A673 (cell line): Measurements from ENCODE around the gene TSC22D3. TPM values are rescaled to one million over a fixed set of nuclear protein-coding genes. Genes with fewer than 3 reads are reported as not detected.

Source experiments
- BruUV-seq: library from RNA; stranded (reverse); fragments of 400-500 nt; replicated peaks from 2 replicates; lab custom pipeline; 2021; lab: Mats Ljungman, UMichigan
- CTCF ChIA-PET: fragments of 300-600 bp; sonication (Branson Sonifier 250); formaldehyde crosslinking; loops from one replicate; lab custom pipeline; 2022; ENCODE audit warnings: antibody characterized with exemption; lab: Charles Lee
- POLR2A ChIA-PET: fragments of 300-600 bp; sonication (Branson Sonifier 250); formaldehyde crosslinking; loops from one replicate; lab custom pipeline; 2022; ENCODE audit warnings: antibody characterized with exemption; ENCODE audit not compliant: low non-redundant PET; lab: Charles Lee
- DNase-seq: peaks from one replicate; pipeline ENCODE4 v3.0.0-alpha.2; 2015; ENCODE audit warnings: low spot score
- H3K27ac ChIP-seq: fragments of 200-600 bp; sonication (generic); 2 replicates; pipeline ENCODE4 v1.5.1; 2016; ENCODE audit warnings: mixed run types, low read depth, mild to moderate bottlenecking, mixed read lengths, antibody characterized with exemption, low read length; ENCODE audit not compliant: poor library complexity, severe bottlenecking
- H3K27me3 ChIP-seq: fragments of 200-600 bp; sonication (generic); replicated peaks from 2 replicates; pipeline ENCODE4 v1.6.1; 2017; ENCODE audit warnings: mixed run types, low read depth, mild to moderate bottlenecking, mixed read lengths, antibody characterized with exemption, low read length; ENCODE audit not compliant: insufficient read depth, poor library complexity
- H3K36me3 ChIP-seq: fragments of 200-600 bp; sonication (generic); 2 replicates; pipeline ENCODE4 v1.6.1; 2016; ENCODE audit warnings: mixed run types, mild to moderate bottlenecking, mixed read lengths, antibody characterized with exemption, low read length; ENCODE audit not compliant: insufficient read depth, poor library complexity, severe bottlenecking
- H3K4me1 ChIP-seq: fragments of 200-600 bp; sonication (generic); 2 replicates; pipeline ENCODE4 v1.6.1; 2017; ENCODE audit warnings: mixed run types, mild to moderate bottlenecking, mixed read lengths, antibody characterized with exemption, low read length; ENCODE audit not compliant: insufficient read depth, poor library complexity, severe bottlenecking
- H3K4me3 ChIP-seq: fragments of 200-600 bp; sonication (generic); 2 replicates; pipeline ENCODE4 v1.5.1; 2016; ENCODE audit warnings: low read depth, mixed run types, mild to moderate bottlenecking, mixed read lengths, low read length; ENCODE audit not compliant: poor library complexity, severe bottlenecking
- H3K9me3 ChIP-seq: fragments of 200-600 bp; sonication (generic); 2 replicates; pipeline ENCODE4 v1.6.1; 2016; ENCODE audit warnings: mixed run types, low read depth, mild to moderate bottlenecking, mixed read lengths, antibody characterized with exemption, low read length; ENCODE audit not compliant: poor library complexity, severe bottlenecking
- CTCF ChIP-seq: fragments of 300-800, 200-600 bp; sonication (generic); conservative IDR thresholded peaks from 2 replicates; pipeline ENCODE4 v1.5.1; 2017; ENCODE audit warnings: low read depth, mild to moderate bottlenecking, antibody characterized with exemption, low read length, moderate library complexity, mixed read lengths
- EZH2 ChIP-seq: fragments of 200-600 bp; sonication (generic); IDR thresholded peaks from 2 replicates; pipeline ENCODE4 v1.6.1; 2017; ENCODE audit warnings: borderline replicate concordance, low read depth, mild to moderate bottlenecking, mixed read lengths, antibody characterized with exemption, low read length; ENCODE audit not compliant: poor library complexity, severe bottlenecking
- intact Hi-C: fragments of 100-400 bp; cut with micrococcal nuclease; formaldehyde crosslinking; loops from one replicate; pipeline ENCODE4 v1.10.0; 2022; ENCODE audit not compliant: unreplicated experiment
- total RNA-seq: library from RNA; stranded (reverse); gene quantifications from 2 replicates; pipeline ENCODE4 v1.2.3, GENCODE V29; 2021

TSC22D3 gene
- total RNA-seq, 1 experiment from 2014 or later: 10.6 TPM

- no peak for TF ChIP-seq EZH2
- TF ChIP-seq CTCF: no peak
- intact Hi-C loops: no loop called here
- BruUV-seq: no TSS peak
These were observed 62.4 kb downstream of the TSC22D3 start for GRCh38 chrX:107713203-107713542.

GRCh38 chrX:107712231-107713202 lies 63.1 kb downstream of the TSC22D3 start:
- no peak overlapping the region for H3K27ac ChIP-seq
- TF ChIP-seq EZH2 (no peak), CTCF (no peak)
- no peaks in the 10 kb centered on the region for H3K9me3 ChIP-seq
- no peak overlapping the region for H3K4me3 ChIP-seq
- H3K27me3 ChIP-seq: no peaks in the 10 kb centered on the region
- H3K4me1 ChIP-seq: peaks cover 4% of the 10 kb centered on the region
- ChIA-PET POLR2A (no interaction called here), CTCF (interaction anchor here (0.5 kb wide), 1 partner anchor 360 kb away, joined by 3 read pairs; no protein-coding TSS in a partner anchor)
- no TSS peak for BruUV-seq
- intact Hi-C loops: no loop called here
- H3K36me3 ChIP-seq: no peaks in the 10 kb centered on the region
- DNase-seq: no peak

More at GRCh38 chrX:107713203-107713542, 62.4 kb downstream of the TSC22D3 start:
- ChIA-PET POLR2A (no interaction called here), CTCF (no interaction called here)
- no peak overlapping the region for H3K4me3 ChIP-seq
- no peak overlapping the region for H3K27ac ChIP-seq
- peaks cover 4% of the 10 kb centered on the region for H3K4me1 ChIP-seq
- DNase-seq: no peak
- H3K27me3 ChIP-seq: no peaks in the 10 kb centered on the region
- H3K9me3 ChIP-seq: no peaks in the 10 kb centered on the region
- H3K36me3 ChIP-seq: no peaks in the 10 kb centered on the region

- CTCF ChIA-PET: interaction anchor here (0.5 kb wide), 1 partner anchor 359 kb away, joined by 3 read pairs; no protein-coding TSS in a partner anchor
- Histone ChIP-seq H3K4me3 (no peak overlapping the region), H3K4me1 (no peaks in the 10 kb centered on the region), H3K27ac (no peak overlapping the region), H3K27me3 (no peaks in the 10 kb centered on the region), H3K36me3 (no peaks in the 10 kb centered on the region), H3K9me3 (no peaks in the 10 kb centered on the region)
- DNase-seq: no peak
- no peak for TF ChIP-seq CTCF
- TF ChIP-seq EZH2: no peak
- POLR2A ChIA-PET: no interaction called here
- no TSS peak for BruUV-seq
- intact Hi-C loops: no loop called here
These were observed 63.9 kb downstream of the TSC22D3 start for GRCh38 chrX:107711521-107712181.
